Suprapubic skin (tissue), 4 donors: ENCODE results near the gene ZNF778. TPM values are rescaled to one million over a fixed set of nuclear protein-coding genes. Genes with fewer than 3 reads are reported as not detected.
"Not testable (repeated sequence)": the region's sequence is repeated elsewhere in the genome, so short reads cannot be mapped to it uniquely, and the experiment has no call there.

Experiments used
- DNase-seq, 2 donors: peaks; one replicate each; pipeline ENCODE4 v3.0.0-alpha.2; 2019; ENCODE audit warnings: low spot score in 2 of 2
- H3K27ac ChIP-seq: fragments of 200-600 bp; sonication (generic); one replicate; pipeline ENCODE4 v1.5.1; 2019
- H3K27me3 ChIP-seq: fragments of 200-600 bp; sonication (generic); one replicate; pipeline ENCODE4 v1.5.1; 2019
- H3K36me3 ChIP-seq: fragments of 200-600 bp; sonication (generic); one replicate; pipeline ENCODE4 v1.5.1; 2019
- H3K4me1 ChIP-seq: fragments of 200-600 bp; sonication (generic); one replicate; pipeline ENCODE4 v1.5.1; 2019
- H3K4me3 ChIP-seq: fragments of 200-600 bp; sonication (generic); one replicate; pipeline ENCODE4 v1.5.1; 2019; ENCODE audit warnings: mild to moderate bottlenecking
- H3K9me3 ChIP-seq: fragments of 200-600 bp; sonication (generic); one replicate; pipeline ENCODE4 v1.5.1; 2019
- CTCF ChIP-seq, 2 donors: fragments of 200-600 bp in 1 of 2; fragments of 450-650 bp in 1 of 2; sonication (generic) in 1 of 2; IDR thresholded peaks; one replicate each; pipeline ENCODE4 v1.5.1; 2016 to 2019; ENCODE audit warnings: antibody characterized with exemption in 2 of 2, mild to moderate bottlenecking in 1 of 2, moderate library complexity in 1 of 2
- EP300 ChIP-seq: sonication (generic); formaldehyde crosslinking; IDR thresholded peaks from one replicate; pipeline ENCODE4 v1.6.1; 2017; ENCODE audit warnings: antibody characterized with exemption
- POLR2A ChIP-seq, 2 donors: fragments of 450-650 bp; IDR thresholded peaks; one replicate each; pipeline ENCODE4 v1.6.1; 2017; ENCODE audit warnings: antibody characterized with exemption in 2 of 2, mild to moderate bottlenecking in 2 of 2, moderate library complexity in 2 of 2
- POLR2AphosphoS5 ChIP-seq, 3 donors: sonication (generic); formaldehyde crosslinking; IDR thresholded peaks; one replicate each; pipeline ENCODE4 v1.6.1; 2017; ENCODE audit warnings: antibody characterized with exemption in 3 of 3
- WGBS: methylation state at CpG from one replicate; pipeline ENCODE4 v1.1.5; 2018; 5-methylcytosine and 5-hydroxymethylcytosine counted together
- total RNA-seq, 4 donors: library from RNA; depleted of rRNA; stranded (reverse); fragments of >200 nt; gene quantifications; one replicate each; pipeline ENCODE4 v1.1.0, GENCODE V29; 2016

The ZNF778 gene
- total RNA-seq, 4 donors from 2014 or later, result 22.0 to 69.6 (median 26.0) TPM

GRCh38 chr16:89184677-89184932, 32.9 kb upstream of the ZNF778 start:
- Histone ChIP-seq H3K4me1 (no peaks in the 10 kb centered on the region), H3K36me3 (no peaks in the 10 kb centered on the region), H3K27me3 (peaks cover 11% of the 10 kb centered on the region), H3K27ac (no peak overlapping the region), H3K9me3 (no peaks in the 10 kb centered on the region), H3K4me3 (no peak overlapping the region)
- no peak for TF ChIP-seq POLR2AphosphoS5 (IDR thresholded peaks at IDR 0.05)
- no peak for TF ChIP-seq CTCF (IDR thresholded peaks at IDR 0.05)
- TF ChIP-seq EP300, result no peak
- no peak for TF ChIP-seq POLR2A (IDR thresholded peaks at IDR 0.05)
- DNase-seq, result no peak
- whole genome bisulfite sequencing, result 79% methylated on average over 5 of the region's 9 CpGs

GRCh38 chr16:89184933-89185794, 32.3 kb upstream of the ZNF778 start:
- DNase-seq, result no peak
- 67% methylated on average over 17 of the region's 48 CpGs for WGBS
- Histone ChIP-seq H3K4me1 (no peaks in the 10 kb centered on the region), H3K27me3 (peaks cover 11% of the 10 kb centered on the region), H3K36me3 (no peaks in the 10 kb centered on the region), H3K4me3 (no peak overlapping the region), H3K9me3 (no peaks in the 10 kb centered on the region), H3K27ac (no peak overlapping the region)
- no peak for TF ChIP-seq POLR2A (IDR thresholded peaks at IDR 0.05)

- WGBS, result 92% methylated on average over 17 of the region's 30 CpGs
- not testable (repeated sequence) for H3K27me3 ChIP-seq, H3K36me3 ChIP-seq
These were observed 31.5 kb upstream of the ZNF778 start for GRCh38 chr16:89185887-89186592.

GRCh38 chr16:89186593-89187031, 30.9 kb upstream of the ZNF778 start:
- not testable (repeated sequence) for H3K27ac ChIP-seq, H3K4me1 ChIP-seq, H3K4me3 ChIP-seq, H3K9me3 ChIP-seq, DNase-seq, H3K36me3 ChIP-seq
- WGBS, result 87% methylated on average over 9 of the region's 20 CpGs
- H3K27me3 ChIP-seq, result peaks cover 14% of the 10 kb centered on the region

More at GRCh38 chr16:89185887-89186592, 31.5 kb upstream of the ZNF778 start:
- H3K4me3 ChIP-seq, DNase-seq, H3K4me1 ChIP-seq, H3K9me3 ChIP-seq, H3K27ac ChIP-seq: not testable (repeated sequence)

- Histone ChIP-seq H3K27me3 (peaks cover 18% of the 10 kb centered on the region), H3K4me3 (no peak overlapping the region), H3K36me3 (no peaks in the 10 kb centered on the region), H3K27ac (no peak overlapping the region), H3K9me3 (no peaks in the 10 kb centered on the region), H3K4me1 (peaks cover 9% of the 10 kb centered on the region)
- no peak for DNase-seq
- 70% methylated on average over 7 of the region's 19 CpGs for WGBS
- no peak for TF ChIP-seq CTCF (IDR thresholded peaks at IDR 0.05)
- no peak for TF ChIP-seq POLR2AphosphoS5 (IDR thresholded peaks at IDR 0.05)
- TF ChIP-seq EP300, result no peak
- TF ChIP-seq POLR2A (IDR thresholded peaks at IDR 0.05), result no peak
These were observed 30.3 kb upstream of the ZNF778 start for GRCh38 chr16:89187032-89187769.

- TF ChIP-seq POLR2AphosphoS5 (IDR thresholded peaks at IDR 0.05) (no peak), CTCF (IDR thresholded peaks at IDR 0.05) (no peak), POLR2A (IDR thresholded peaks at IDR 0.05) (no peak), EP300 (no peak)
- H3K4me3 ChIP-seq, result no peak overlapping the region
- H3K9me3 ChIP-seq, result no peaks in the 10 kb centered on the region
- no peak overlapping the region for H3K27ac ChIP-seq
- DNase-seq, result no peak
- 68% methylated on average over 12 of the region's 19 CpGs for WGBS
- H3K27me3 ChIP-seq, result peaks cover 18% of the 10 kb centered on the region
- no peaks in the 10 kb centered on the region for H3K36me3 ChIP-seq
- peaks cover 15% of the 10 kb centered on the region for H3K4me1 ChIP-seq
These were observed 29.6 kb upstream of the ZNF778 start for GRCh38 chr16:89187770-89188392.

GRCh38 chr16:89188471-89189357, 28.8 kb upstream of the ZNF778 start:
- 90% methylated on average over 14 of the region's 25 CpGs for WGBS
- not testable (repeated sequence) for DNase-seq, H3K36me3 ChIP-seq, H3K27ac ChIP-seq, H3K9me3 ChIP-seq, H3K4me3 ChIP-seq
- Histone ChIP-seq H3K27me3 (peaks cover 20% of the 10 kb centered on the region), H3K4me1 (peaks cover 21% of the 10 kb centered on the region)
